ENCODE results near the gene PBX4. TPM values are rescaled to one million over a fixed set of nuclear protein-coding genes. Genes with fewer than 3 reads are reported as not detected.

PBX4 gene
- total and polyA plus RNA-seq, 10 of the 15 experiments (the other 5 are each of a cell fraction or from before 2014, with no cell fraction given) = 0.18 to 17.3 (median 4.2) TPM

GRCh38 chr19:19662871-19663255, 44.4 kb upstream of the PBX4 start:
- H3K27me3 ChIP-seq (replicated peaks in 1 of 2; ENCODE audit: control insufficient read depth in 2 of 2, insufficient read depth in 2 of 2, low read length in 1 of 2) = no peaks in the 10 kb centered on the region
- peak overlapping the region; percentile 92 for H3K9ac ChIP-seq (ENCODE audit: control insufficient read depth, insufficient read depth, low read length)
- in situ Hi-C loops (cut with MboI) = loop anchor here (10.0 kb wide), 1 partner anchor 1362 kb away; the partner anchor contains the start of gene ZNF430
- no peaks in the 10 kb centered on the region; the same call in 1 of the 3 replicates for H3K9me3 ChIP-seq (replicated peaks; ENCODE audit: control insufficient read depth, insufficient read depth, low read length)
- peak overlapping the region; percentile 87 for H3K4me3 ChIP-seq
- H3K79me2 ChIP-seq (ENCODE audit: control insufficient read depth, insufficient read depth, low read length) = peaks cover 40% of the 10 kb centered on the region
- H4K20me1 ChIP-seq (ENCODE audit: control insufficient read depth, insufficient read depth) = no peaks in the 10 kb centered on the region
- TF ChIP-seq ATF7 (IDR thresholded peaks at IDR 0.05; ENCODE audit: low read depth) = peak; percentile 19; the same call in 1 of the 2 replicates
- no peak for TF ChIP-seq SIX5 (IDR thresholded peaks at IDR 0.05; ENCODE audit: low read depth, low read length, severe bottlenecking)
- TF ChIP-seq CEBPB (IDR thresholded peaks at IDR 0.05; ENCODE audit: borderline replicate concordance in 1 of 2, low read depth in 2 of 2, low read length in 2 of 2) = no peak
- no peak for TF ChIP-seq CHD2 (IDR thresholded peaks at IDR 0.05; ENCODE audit: borderline replicate concordance, low read depth, low read length)
- peak in 1 of 2 experiments; percentile 68; a peak in 2 of 4 replicates for TF ChIP-seq SRF (IDR thresholded peaks at IDR 0.05; ENCODE audit: low read depth in 2 of 2, low read length in 2 of 2)
- no peak for TF ChIP-seq ATF2 (IDR thresholded peaks at IDR 0.05; ENCODE audit: low read length)
- peak; percentile 46; the same call in 1 of the 2 replicates for TF ChIP-seq HDGF (IDR thresholded peaks at IDR 0.05)
- DNase-seq (ENCODE audit: low read depth, low spot score) (no peak), ATAC-seq (peak; percentile 11), FAIRE-seq (peak; percentile 27)
- no peak overlapping the region for H2AFZ ChIP-seq (ENCODE audit: control insufficient read depth, low read depth, low read length)
- H3K36me3 ChIP-seq (ENCODE audit: control insufficient read depth in 2 of 2, insufficient read depth in 2 of 2, low read length in 1 of 2) = peaks cover 10 to 17% of the 10 kb centered on the region in 2 experiments
- SMC1A ChIA-PET (ENCODE audit: uncharacterized antibody, unreplicated experiment) = interaction anchor here (1.3 to 2.2 kb wide), 5 partner anchors 113 to 238 kb away, joined by 3 to 9 read pairs (median 6); partner anchors contain the start of genes ZNF253 and ZNF93
- H3K27ac ChIP-seq (ENCODE audit: control insufficient read depth, insufficient read depth) = peak overlapping the region; percentile 97
- RAD21 ChIA-PET (ENCODE audit: unreplicated experiment) = interaction anchor here (1.3 to 2.3 kb wide), 8 partner anchors 65 to 239 kb away, joined by 3 to 13 read pairs (median 8); partner anchors contain the start of genes ZNF14, ZNF253, ZNF506 and ZNF93
- H3K4me1 ChIP-seq (ENCODE audit: control insufficient read depth, insufficient read depth, low read length) = peaks cover 10% of the 10 kb centered on the region
- no TSS peak for BruUV-seq (replicated peaks)
- peak overlapping the region; percentile 77 for H3K4me2 ChIP-seq (ENCODE audit: control insufficient read depth, insufficient read depth)
- WGBS (ENCODE audit: insufficient coverage, insufficient replicate concordance, low lambda C conversion rate, missing lambda C conversion rate) = under 1% methylated on average over 17 of the region's 17 CpGs
- intact Hi-C loops (cut with micrococcal nuclease; ENCODE audit: unreplicated experiment) = loop anchor here (2.0 to 10.0 kb wide), 4 partner anchors 64 to 242 kb away; partner anchors contain the start of genes ZNF253, ZNF506 and ZNF93
- POLR2A ChIA-PET = interaction anchor here (0.6 to 3.9 kb wide), 10 partner anchors 8 to 609 kb away, joined by 3 to 18 read pairs (median 8); partner anchors contain the start of genes GMIP, LPAR2, ZNF253 and ZNF93
- CTCF ChIA-PET = interaction anchor here (3.5 kb wide), 1 partner anchor 131 kb away, joined by 28 read pairs; no protein-coding TSS in a partner anchor
